PFSK-1 (cell line): ENCODE measurements around the gene NPHS2.

ENCODE experiments used
- POLR2AphosphoS5 ChIP-seq: IDR thresholded peaks from 2 replicates; pipeline ENCODE4 v1.6.1; 2012; ENCODE audit warnings: low read depth, mild to moderate bottlenecking, control low read depth, low read length, moderate library complexity
- TAF1 ChIP-seq: IDR thresholded peaks from 2 replicates; pipeline ENCODE4 v1.6.1; 2012; ENCODE audit warnings: low read length, control low read depth, borderline replicate concordance; ENCODE audit not compliant: insufficient read depth

DNA sequence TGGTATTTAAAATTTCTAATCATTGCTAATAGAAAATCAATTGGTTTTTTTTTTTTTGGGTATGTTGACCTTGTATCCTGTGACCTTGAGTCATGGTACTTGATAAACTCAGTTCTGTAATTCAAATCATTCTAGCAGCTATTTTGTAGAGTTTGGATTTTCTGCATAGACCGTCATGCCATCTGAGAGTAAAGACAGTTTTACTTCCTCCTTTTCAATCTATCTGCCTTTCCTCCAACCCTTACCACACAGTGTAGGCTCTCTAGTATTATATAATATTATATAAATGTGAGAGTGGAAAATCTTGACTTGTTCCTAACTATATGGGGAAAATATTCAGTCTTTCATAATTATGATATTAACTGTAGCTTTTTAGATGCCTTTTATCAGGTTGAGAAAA is 22.9 kb upstream of the NPHS2 start:
- no peak for TF ChIP-seq TAF1
- no peak for TF ChIP-seq POLR2AphosphoS5
